PC-9 (cell line): ENCODE measurements around the gene LRRC27. TPM values are rescaled to one million over a fixed set of nuclear protein-coding genes. Genes with fewer than 3 reads are reported as not detected.

Experiments
- BruUV-seq: library from RNA; stranded (reverse); fragments of 400-500 nt; replicated peaks from 2 replicates; lab custom pipeline; 2021; lab: Mats Ljungman, UMichigan
- CTCF ChIA-PET: fragments of 300-600 bp; sonication (Branson Sonifier 250); formaldehyde crosslinking; loops from one replicate; lab custom pipeline; 2022; ENCODE audit warnings: antibody characterized with exemption; lab: Charles Lee
- POLR2A ChIA-PET: fragments of 300-600 bp; sonication (Branson Sonifier 250); formaldehyde crosslinking; loops from one replicate; lab custom pipeline; 2022; ENCODE audit warnings: antibody characterized with exemption; ENCODE audit not compliant: unreplicated experiment; lab: Charles Lee
- DNase-seq, 2 experiments: peaks; one replicate each; pipeline versions ENCODE4 v3.0.0 to v3.0.0-alpha.2; 2015 to 2022; ENCODE audit warnings: mixed read lengths in 1 of 2
- H2AFZ ChIP-seq: fragments of 200-600 bp; sonication (generic); 2 replicates; pipeline ENCODE4 v1.8.1; 2017; ENCODE audit warnings: antibody characterized with exemption
- H3F3A ChIP-seq: fragments of 200-600 bp; sonication (generic); 2 replicates; pipeline ENCODE4 v1.8.1; 2017; ENCODE audit warnings: antibody characterized with exemption, mild to moderate bottlenecking, low read depth; ENCODE audit not compliant: insufficient read depth
- H3K27ac ChIP-seq: fragments of 200-600 bp; sonication (generic); 2 replicates; pipeline ENCODE4 v1.6.1; 2016; ENCODE audit warnings: mixed run types
- H3K27me3 ChIP-seq: fragments of 200-600 bp; sonication (generic); 2 replicates; pipeline ENCODE4 v1.6.1; 2016; ENCODE audit warnings: low read depth, mixed run types; ENCODE audit not compliant: insufficient read depth
- H3K36me3 ChIP-seq: fragments of 200-600 bp; sonication (generic); 2 replicates; pipeline ENCODE4 v1.6.1; 2016; ENCODE audit warnings: low read depth, mixed run types
- H3K4me1 ChIP-seq: fragments of 200-600 bp; sonication (generic); replicated peaks from 2 replicates; pipeline ENCODE4 v1.6.1; 2016; ENCODE audit warnings: mixed run types; ENCODE audit not compliant: insufficient read depth
- H3K4me2 ChIP-seq: fragments of 200-600 bp; sonication (generic); 2 replicates; pipeline ENCODE4 v1.6.1; 2017; ENCODE audit warnings: mixed run types
- H3K4me3 ChIP-seq: fragments of 200-600 bp; sonication (generic); 2 replicates; pipeline ENCODE4 v1.6.1; 2016; ENCODE audit warnings: mixed run types
- H3K79me2 ChIP-seq: fragments of 200-600 bp; sonication (generic); 2 replicates; pipeline ENCODE4 v1.6.1; 2017; ENCODE audit warnings: low read depth, mixed run types
- H3K9me2 ChIP-seq: fragments of 200-600 bp; sonication (generic); 2 replicates; pipeline ENCODE4 v1.8.1; 2017; ENCODE audit warnings: mild to moderate bottlenecking; ENCODE audit not compliant: insufficient read depth
- H3K9me3 ChIP-seq: fragments of 200-600 bp; sonication (generic); 2 replicates; pipeline ENCODE4 v1.8.1; 2016; ENCODE audit warnings: low read depth; ENCODE audit not compliant: insufficient read depth
- H4K20me1 ChIP-seq: fragments of 200-600 bp; sonication (generic); 2 replicates; pipeline ENCODE4 v1.8.1; 2017; ENCODE audit not compliant: insufficient read depth
- CTCF ChIP-seq: fragments of 200-600 bp; sonication (generic); conservative IDR thresholded peaks from 2 replicates; pipeline ENCODE4 v1.6.1; 2017; ENCODE audit warnings: mixed run types, antibody characterized with exemption, mild to moderate bottlenecking, moderate library complexity
- EZH2 ChIP-seq: fragments of 200-600 bp; sonication (generic); IDR thresholded peaks from 2 replicates; pipeline ENCODE4 v1.8.0; 2017; ENCODE audit warnings: antibody characterized with exemption, low read depth
- intact Hi-C: fragments of 100-400 bp; cut with micrococcal nuclease; formaldehyde crosslinking; loops from one replicate; pipeline ENCODE4 v1.10.0; 2022; ENCODE audit not compliant: unreplicated experiment
- total RNA-seq: library from RNA; stranded (reverse); gene quantifications from 2 replicates; pipeline ENCODE4 v1.2.3, GENCODE V29; 2021

LRRC27 gene
- total RNA-seq, 1 experiment from 2014 or later, result 10.0 TPM

GRCh38 chr10:132364594-132364970, 32.6 kb downstream of the LRRC27 start:
- Histone ChIP-seq H3K4me3 (no peak overlapping the region), H2AFZ (no peak overlapping the region), H3K27me3 (no peaks in the 10 kb centered on the region), H3K4me2 (no peak overlapping the region), H3K36me3 (no peaks in the 10 kb centered on the region), H3K27ac (no peak overlapping the region), H3K9me2 (no peaks in the 10 kb centered on the region), H3K4me1 (no peaks in the 10 kb centered on the region), H3K79me2 (no peaks in the 10 kb centered on the region), H3K9me3 (no peaks in the 10 kb centered on the region), H4K20me1 (no peaks in the 10 kb centered on the region), H3F3A (no peaks in the 10 kb centered on the region)
- no TSS peak for BruUV-seq
- ChIA-PET POLR2A (no interaction called here), CTCF (no interaction called here)
- DNase-seq, result no peak
- no peak for TF ChIP-seq EZH2
- TF ChIP-seq CTCF, result no peak
- intact Hi-C loops, result no loop called here

GRCh38 chr10:132365102-132365501, 33.1 kb downstream of the LRRC27 start:
- no peak overlapping the region for H2AFZ ChIP-seq
- BruUV-seq, result no TSS peak
- H3K4me2 ChIP-seq, result no peak overlapping the region
- intact Hi-C loops, result no loop called here
- POLR2A ChIA-PET, result no interaction called here
- no peaks in the 10 kb centered on the region for H3K4me1 ChIP-seq
- H3K27ac ChIP-seq, result no peak overlapping the region
- no peaks in the 10 kb centered on the region for H3K27me3 ChIP-seq
- no peak for DNase-seq
- H3K36me3 ChIP-seq, result no peaks in the 10 kb centered on the region
- CTCF ChIA-PET, result no interaction called here
- no peaks in the 10 kb centered on the region for H3F3A ChIP-seq
- H3K4me3 ChIP-seq, result no peak overlapping the region
- no peaks in the 10 kb centered on the region for H3K9me3 ChIP-seq
- TF ChIP-seq EZH2 (no peak), CTCF (no peak)
- H3K79me2 ChIP-seq, result no peaks in the 10 kb centered on the region
- no peaks in the 10 kb centered on the region for H3K9me2 ChIP-seq
- no peaks in the 10 kb centered on the region for H4K20me1 ChIP-seq

- POLR2A ChIA-PET, result no interaction called here
Observed at GRCh38 chr10:132366006-132366405, 34.0 kb downstream of the LRRC27 start.

More at GRCh38 chr10:132366006-132366405, 34.0 kb downstream of the LRRC27 start:
- TF ChIP-seq EZH2 (no peak), CTCF (no peak)
- H3K4me3 ChIP-seq, result no peak overlapping the region
- H3K27me3 ChIP-seq, result no peaks in the 10 kb centered on the region
- H3K9me3 ChIP-seq, result no peaks in the 10 kb centered on the region
- H3F3A ChIP-seq, result no peaks in the 10 kb centered on the region
- H3K27ac ChIP-seq, result no peak overlapping the region
- no peak for DNase-seq
- intact Hi-C loops, result no loop called here
- no peaks in the 10 kb centered on the region for H3K4me1 ChIP-seq
- no peaks in the 10 kb centered on the region for H4K20me1 ChIP-seq
- H3K79me2 ChIP-seq, result no peaks in the 10 kb centered on the region
- no peaks in the 10 kb centered on the region for H3K36me3 ChIP-seq
- no TSS peak for BruUV-seq
- H3K9me2 ChIP-seq, result no peaks in the 10 kb centered on the region
- H2AFZ ChIP-seq, result no peak overlapping the region
- CTCF ChIA-PET, result no interaction called here
- no peak overlapping the region for H3K4me2 ChIP-seq
